Femur (tissue), 1 donor: Measurements from ENCODE around the gene ZNF415.
"Not testable (repeated sequence)": the region's sequence is repeated elsewhere in the genome, so short reads cannot be mapped to it uniquely, and the experiment has no call there.

Source experiments
- DNase-seq: peaks from one replicate; pipeline ENCODE4 v3.0.0-alpha.2; 2017

ZNF415 gene

GRCh38 chr19:53102206-53102755 lies 30.4 kb downstream of the ZNF415 start:
- DNase-seq, result peak; percentile 45

GRCh38 chr19:53101518-53101917 lies 31.2 kb downstream of the ZNF415 start:
- no peak for DNase-seq

- DNase-seq, result not testable (repeated sequence)
Observed at GRCh38 chr19:53098570-53098969, 34.1 kb downstream of the ZNF415 start.

- not testable (repeated sequence) for DNase-seq
Observed at GRCh38 chr19:53096982-53097690, 35.6 kb downstream of the ZNF415 start.

- not testable (repeated sequence) for DNase-seq
Observed at GRCh38 chr19:53096579-53096978, 36.1 kb downstream of the ZNF415 start.

GRCh38 chr19:53094754-53095575 lies 37.7 kb downstream of the ZNF415 start:
- no peak for DNase-seq

GRCh38 chr19:53092723-53093122 lies 40.0 kb downstream of the ZNF415 start:
- DNase-seq, result no peak

GRCh38 chr19:53091413-53092254 lies 41.1 kb downstream of the ZNF415 start:
- no peak for DNase-seq

- no peak for DNase-seq
Observed at GRCh38 chr19:53088091-53088490, 44.6 kb downstream of the ZNF415 start.

GRCh38 chr19:53086949-53087348 lies 45.8 kb downstream of the ZNF415 start:
- peak; percentile 48 for DNase-seq

- DNase-seq, result no peak
Observed at GRCh38 chr19:53085496-53085895, 47.2 kb downstream of the ZNF415 start.

GRCh38 chr19:53082929-53083328 lies 49.8 kb downstream of the ZNF415 start:
- DNase-seq, result no peak

- DNase-seq, result no peak
Observed at GRCh38 chr19:53079313-53079924, 53.3 kb downstream of the ZNF415 start.

- no peak for DNase-seq
Observed at GRCh38 chr19:53078668-53079067, 54.0 kb downstream of the ZNF415 start.

- DNase-seq, result peak; percentile 60
Observed at GRCh38 chr19:53076984-53077383, 55.7 kb downstream of the ZNF415 start.

GRCh38 chr19:53068834-53069233 lies 63.9 kb downstream of the ZNF415 start:
- DNase-seq, result no peak

GRCh38 chr19:53068199-53068598 lies 64.5 kb downstream of the ZNF415 start:
- no peak for DNase-seq

GRCh38 chr19:53057904-53058580 lies 74.7 kb downstream of the ZNF415 start:
- peak; percentile 20 for DNase-seq
